Fibroblast of villous mesenchyme (primary cell): ENCODE data around the gene PCSK4. TPM values are rescaled to one million over a fixed set of nuclear protein-coding genes. Genes with fewer than 3 reads are reported as not detected.

Source experiments
- DNase-seq: peaks from one replicate; pipeline ENCODE4 v3.0.0-alpha.2; 2010; ENCODE audit warnings: low read depth
- H3K4me3 ChIP-seq: 2 replicates; pipeline ENCODE4 v1.5.1; 2011; ENCODE audit warnings: low read depth, mild to moderate bottlenecking, low read length
- total RNA-seq: library from RNA; depleted of rRNA; stranded (reverse); fragments of >200 nt; gene quantifications from 2 replicates; pipeline ENCODE4 v1.2.3, GENCODE V29; 2012
- TF ChIP-seq, protein P1 (sequence below): IDR thresholded peaks from 2 replicates; pipeline ENCODE4 v1.5.1; 2012; ENCODE audit warnings: low read depth, mild to moderate bottlenecking, low read length; ENCODE audit not compliant: insufficient read depth

Gene PCSK4
- total RNA-seq, 1 donor, result 1.3 TPM

DNA sequence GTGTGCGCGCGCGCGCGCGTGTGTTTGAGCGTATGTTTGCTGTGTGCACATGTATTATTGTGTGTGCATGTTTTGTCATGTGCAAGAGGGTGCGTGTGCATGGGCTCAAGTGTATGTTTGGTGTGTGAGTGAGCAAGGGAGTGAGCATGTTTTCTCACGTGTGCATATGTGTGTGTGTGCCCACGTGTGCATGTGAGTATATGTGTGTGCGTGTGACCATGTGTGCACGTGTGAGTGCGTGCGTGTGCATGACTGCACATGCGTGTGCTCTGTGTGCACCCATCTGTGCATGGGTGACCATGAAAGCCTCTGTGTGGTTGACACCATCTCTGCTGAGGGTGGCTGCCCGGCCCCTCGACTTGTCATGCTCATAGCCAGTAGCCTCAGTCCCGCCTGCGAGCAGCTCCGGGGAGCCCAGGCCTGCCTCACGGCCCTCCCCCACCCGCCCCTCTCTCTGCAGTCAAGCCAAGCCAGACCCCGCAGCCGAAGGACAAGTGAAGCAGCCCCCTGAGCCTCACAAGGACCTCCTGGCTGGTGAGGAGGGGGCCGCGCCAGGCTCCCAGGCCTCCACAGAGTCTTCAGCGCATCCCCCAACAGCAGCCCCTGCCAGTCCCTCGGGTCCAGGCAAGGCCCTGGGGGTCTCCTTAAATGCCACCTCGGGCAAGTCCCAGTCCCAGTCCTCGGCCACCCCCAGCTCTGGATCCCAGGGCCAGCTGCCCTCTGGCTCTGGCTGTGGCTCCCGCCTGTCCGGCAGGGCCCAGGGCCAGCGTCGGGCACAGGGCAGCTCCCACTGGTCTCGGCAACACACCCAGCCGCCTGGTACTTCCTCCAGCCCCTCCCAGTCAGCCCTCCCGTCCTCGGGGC lies 6.8 kb upstream of the PCSK4 start:
- TF ChIP-seq, protein P1, sequence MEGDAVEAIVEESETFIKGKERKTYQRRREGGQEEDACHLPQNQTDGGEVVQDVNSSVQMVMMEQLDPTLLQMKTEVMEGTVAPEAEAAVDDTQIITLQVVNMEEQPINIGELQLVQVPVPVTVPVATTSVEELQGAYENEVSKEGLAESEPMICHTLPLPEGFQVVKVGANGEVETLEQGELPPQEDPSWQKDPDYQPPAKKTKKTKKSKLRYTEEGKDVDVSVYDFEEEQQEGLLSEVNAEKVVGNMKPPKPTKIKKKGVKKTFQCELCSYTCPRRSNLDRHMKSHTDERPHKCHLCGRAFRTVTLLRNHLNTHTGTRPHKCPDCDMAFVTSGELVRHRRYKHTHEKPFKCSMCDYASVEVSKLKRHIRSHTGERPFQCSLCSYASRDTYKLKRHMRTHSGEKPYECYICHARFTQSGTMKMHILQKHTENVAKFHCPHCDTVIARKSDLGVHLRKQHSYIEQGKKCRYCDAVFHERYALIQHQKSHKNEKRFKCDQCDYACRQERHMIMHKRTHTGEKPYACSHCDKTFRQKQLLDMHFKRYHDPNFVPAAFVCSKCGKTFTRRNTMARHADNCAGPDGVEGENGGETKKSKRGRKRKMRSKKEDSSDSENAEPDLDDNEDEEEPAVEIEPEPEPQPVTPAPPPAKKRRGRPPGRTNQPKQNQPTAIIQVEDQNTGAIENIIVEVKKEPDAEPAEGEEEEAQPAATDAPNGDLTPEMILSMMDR, result no peak
- H3K4me3 ChIP-seq, result no peak overlapping the region
- DNase-seq, result no peak

DNA sequence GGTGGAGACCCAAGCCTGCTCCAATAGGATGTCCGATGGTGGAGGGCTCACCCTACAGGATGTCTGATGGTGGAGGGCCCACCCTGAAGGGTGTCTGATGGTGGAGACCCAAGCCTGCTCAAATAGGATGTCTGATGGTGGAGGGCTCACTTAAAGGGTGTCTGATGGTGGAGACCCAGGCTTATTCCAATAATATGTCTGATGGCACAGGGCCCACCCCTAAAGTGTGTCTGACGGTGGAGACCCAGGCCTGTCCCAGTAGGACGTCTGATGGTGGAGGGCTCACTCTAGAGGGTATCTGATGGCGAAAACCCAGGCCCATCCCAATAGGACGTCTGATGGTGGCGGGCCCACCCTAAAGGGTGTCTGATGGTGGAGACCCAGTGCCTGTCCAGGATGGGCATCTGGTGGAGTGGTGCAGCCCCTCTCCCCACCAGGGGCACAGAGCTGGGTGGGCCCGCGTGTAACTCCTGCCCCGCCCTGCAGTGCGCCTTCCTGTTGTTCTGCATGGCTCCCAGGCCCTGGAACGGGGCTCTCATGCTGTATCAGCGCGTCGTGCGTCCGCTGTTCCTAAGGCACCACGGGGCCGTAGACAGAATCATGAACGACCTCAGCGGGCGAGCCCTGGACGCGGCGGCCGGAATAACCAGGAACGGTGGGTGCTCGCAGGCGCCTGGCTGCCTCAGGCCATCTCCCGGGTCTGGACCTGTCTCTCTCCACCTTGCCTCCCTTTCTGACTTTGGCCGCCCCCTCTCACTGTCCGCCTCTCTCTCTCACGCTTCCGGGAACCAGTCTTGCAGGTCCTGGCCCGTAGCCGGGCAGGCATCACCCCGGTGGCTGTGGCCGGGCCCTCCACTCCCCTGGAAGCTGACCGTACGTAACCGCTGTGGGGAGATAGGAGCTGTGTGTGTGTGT lies 5.9 kb upstream of the PCSK4 start:
- H3K4me3 ChIP-seq, result no peak overlapping the region
- TF ChIP-seq, protein P1, result no peak
- DNase-seq, result no peak

DNA sequence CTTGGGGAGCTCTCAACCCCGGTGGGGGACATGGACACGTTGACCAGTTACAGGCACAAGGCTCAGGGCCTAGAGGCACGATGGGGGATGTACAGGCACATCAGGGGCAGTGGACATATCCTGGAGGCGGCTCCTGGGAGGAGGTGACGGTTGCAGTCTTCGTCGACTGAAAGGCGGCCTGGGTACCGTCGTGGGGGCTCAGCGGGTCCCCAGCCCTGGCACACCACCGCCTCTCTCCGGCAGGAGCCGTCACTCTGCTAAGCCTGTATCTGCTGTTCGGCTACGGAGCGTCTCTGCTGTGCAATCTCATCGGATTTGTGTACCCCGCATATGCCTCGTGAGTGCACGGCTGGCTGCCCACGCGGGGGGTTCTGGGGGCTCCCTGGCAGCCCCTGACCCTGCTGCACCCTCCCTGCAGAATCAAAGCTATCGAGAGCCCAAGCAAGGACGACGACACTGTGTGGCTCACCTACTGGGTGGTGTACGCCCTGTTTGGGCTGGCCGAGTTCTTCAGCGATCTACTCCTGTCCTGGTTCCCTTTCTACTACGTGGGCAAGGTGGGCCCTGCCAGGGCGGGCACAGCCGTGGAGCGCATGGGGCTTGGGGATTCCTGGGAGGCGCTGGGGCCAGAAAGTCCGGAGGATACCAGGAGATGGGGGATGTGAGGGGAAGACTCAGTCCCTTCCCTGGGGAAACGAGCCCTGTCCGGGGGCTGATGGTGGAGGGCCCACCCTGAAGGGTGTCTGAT lies 5.1 kb upstream of the PCSK4 start:
- TF ChIP-seq, protein P1, result no peak
- H3K4me3 ChIP-seq, result no peak overlapping the region
- DNase-seq, result no peak

DNA sequence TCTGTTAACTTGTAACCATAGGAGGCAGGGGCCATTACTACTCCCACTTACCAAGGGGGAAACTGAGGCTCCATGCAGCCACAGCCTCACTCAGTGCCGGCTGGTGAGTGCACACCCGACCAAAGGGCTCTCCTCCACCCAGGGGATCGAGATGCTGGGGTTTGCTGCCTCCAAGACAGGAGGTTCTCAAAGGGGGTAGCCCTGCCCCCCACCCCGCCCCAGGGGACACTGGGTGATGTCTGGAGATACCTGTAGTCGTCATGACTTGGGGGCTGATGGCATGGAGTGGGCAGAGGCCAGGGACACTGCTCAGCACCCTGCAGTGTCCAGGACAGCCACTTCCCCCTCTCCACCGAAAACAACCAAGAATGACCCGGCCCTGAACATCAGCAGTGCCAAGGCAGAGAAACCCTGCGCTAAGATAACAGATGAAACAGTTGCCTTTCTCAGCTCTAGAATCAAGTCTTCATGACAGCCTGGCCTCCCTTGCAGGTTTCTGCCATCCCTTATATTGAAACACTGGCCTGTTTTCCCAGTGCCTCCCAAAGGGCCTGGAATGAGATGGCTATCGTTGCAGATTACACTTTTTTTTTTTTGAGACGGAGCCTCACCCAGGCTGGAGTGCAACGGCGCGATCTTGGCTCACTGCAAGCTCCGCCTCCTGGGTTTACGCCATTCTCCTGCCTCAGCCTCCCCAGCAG lies 4.1 kb upstream of the PCSK4 start:
- no peak overlapping the region for H3K4me3 ChIP-seq
- TF ChIP-seq, protein P1, result no peak
- DNase-seq, result no peak

DNA sequence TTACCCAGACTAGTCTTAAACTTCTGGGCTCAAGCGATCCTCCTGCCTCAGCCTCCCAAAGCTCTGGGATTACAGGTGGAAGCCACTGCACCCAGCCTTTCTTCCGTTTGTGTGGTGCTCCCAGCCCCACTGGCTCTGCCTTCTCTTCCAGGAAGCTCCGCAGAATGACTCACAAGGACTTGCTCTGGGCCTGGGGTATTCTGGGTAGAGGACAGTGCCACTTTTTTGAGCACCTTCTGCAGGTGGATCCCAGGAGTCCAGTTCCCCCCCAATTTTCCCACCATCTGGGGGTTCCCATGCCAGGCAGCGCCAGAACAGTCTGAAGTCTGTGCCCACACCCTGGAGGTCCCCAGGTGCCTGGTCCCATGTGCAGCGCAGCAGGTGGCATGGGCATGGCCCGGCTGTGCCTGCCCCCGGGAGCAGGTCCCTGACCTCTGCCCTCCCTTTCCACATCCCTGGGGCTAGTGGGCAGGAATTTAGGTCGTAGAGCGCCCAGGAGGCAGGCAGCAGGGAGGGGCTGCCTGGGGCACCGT lies 2.4 kb upstream of the PCSK4 start:
- H3K4me3 ChIP-seq, result no peak overlapping the region
- no peak for DNase-seq
- TF ChIP-seq, protein P1, result no peak

DNA sequence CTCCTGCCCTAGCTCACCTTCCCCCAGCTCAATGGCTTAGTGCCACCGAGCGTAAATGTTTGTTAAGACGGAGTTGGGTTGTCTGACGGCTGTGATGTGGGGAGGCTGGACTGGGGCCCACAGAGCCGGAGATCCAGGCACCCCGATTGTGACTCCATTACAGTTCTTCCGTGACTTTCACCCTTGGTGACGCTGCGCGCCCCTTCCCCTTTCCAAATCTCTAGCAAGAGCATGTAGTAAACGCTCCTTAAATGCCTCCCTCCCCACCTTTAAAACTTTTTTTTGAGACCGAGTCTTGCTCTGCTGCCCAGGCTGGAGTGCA lies 1.7 kb upstream of the PCSK4 start:
- no peak overlapping the region for H3K4me3 ChIP-seq
- DNase-seq, result no peak
- TF ChIP-seq, protein P1, result no peak
